ENCODE data around the gene MRPL4.

MRPL4 gene

GRCh38 chr19:10289167-10289835 lies 37.3 kb downstream of the MRPL4 start:
- peak overlapping the region; percentile 60 for H3K4me3 ChIP-seq (ENCODE audit: low read depth, low read length)
- TF ChIP-seq, protein P1, sequence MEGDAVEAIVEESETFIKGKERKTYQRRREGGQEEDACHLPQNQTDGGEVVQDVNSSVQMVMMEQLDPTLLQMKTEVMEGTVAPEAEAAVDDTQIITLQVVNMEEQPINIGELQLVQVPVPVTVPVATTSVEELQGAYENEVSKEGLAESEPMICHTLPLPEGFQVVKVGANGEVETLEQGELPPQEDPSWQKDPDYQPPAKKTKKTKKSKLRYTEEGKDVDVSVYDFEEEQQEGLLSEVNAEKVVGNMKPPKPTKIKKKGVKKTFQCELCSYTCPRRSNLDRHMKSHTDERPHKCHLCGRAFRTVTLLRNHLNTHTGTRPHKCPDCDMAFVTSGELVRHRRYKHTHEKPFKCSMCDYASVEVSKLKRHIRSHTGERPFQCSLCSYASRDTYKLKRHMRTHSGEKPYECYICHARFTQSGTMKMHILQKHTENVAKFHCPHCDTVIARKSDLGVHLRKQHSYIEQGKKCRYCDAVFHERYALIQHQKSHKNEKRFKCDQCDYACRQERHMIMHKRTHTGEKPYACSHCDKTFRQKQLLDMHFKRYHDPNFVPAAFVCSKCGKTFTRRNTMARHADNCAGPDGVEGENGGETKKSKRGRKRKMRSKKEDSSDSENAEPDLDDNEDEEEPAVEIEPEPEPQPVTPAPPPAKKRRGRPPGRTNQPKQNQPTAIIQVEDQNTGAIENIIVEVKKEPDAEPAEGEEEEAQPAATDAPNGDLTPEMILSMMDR (conservative IDR thresholded peaks at IDR 0.05; ENCODE audit: low read depth, low read length): no peak
- DNase-seq (ENCODE audit: low read depth): peak; percentile 67

GRCh38 chr19:10289836-10290356 lies 37.9 kb downstream of the MRPL4 start, which contains the start of gene ICAM5:
Gene ICAM5 (plus strand): TSS chr19:10289952. CDS start chr19:10290044, 92 bp downstream.
- peak; percentile 48 for DNase-seq (ENCODE audit: low read depth)
- TF ChIP-seq, protein P1 (conservative IDR thresholded peaks at IDR 0.05; ENCODE audit: low read depth, low read length): no peak
- H3K4me3 ChIP-seq (ENCODE audit: low read depth, low read length): peak within 1 kb of the TSS; percentile 60

GRCh38 chr19:10290357-10290875 lies 38.4 kb downstream of the MRPL4 start:
- peak overlapping the region; percentile 60 for H3K4me3 ChIP-seq (ENCODE audit: low read depth, low read length)
- TF ChIP-seq, protein P1 (conservative IDR thresholded peaks at IDR 0.05; ENCODE audit: low read depth, low read length): no peak
- no peak for DNase-seq (ENCODE audit: low read depth)

- peak overlapping the region; percentile 60 for H3K4me3 ChIP-seq (ENCODE audit: low read depth, low read length)
- peak; percentile 59 for DNase-seq (ENCODE audit: low read depth)
- TF ChIP-seq, protein P1 (conservative IDR thresholded peaks at IDR 0.05; ENCODE audit: low read depth, low read length): no peak
Measured at GRCh38 chr19:10290876-10291553, 39.0 kb downstream of the MRPL4 start.

GRCh38 chr19:10291554-10292205 lies 39.7 kb downstream of the MRPL4 start:
- no peak for DNase-seq (ENCODE audit: low read depth)
- peak overlapping the region; percentile 60 for H3K4me3 ChIP-seq (ENCODE audit: low read depth, low read length)
- TF ChIP-seq, protein P1 (conservative IDR thresholded peaks at IDR 0.05; ENCODE audit: low read depth, low read length): no peak

DNA sequence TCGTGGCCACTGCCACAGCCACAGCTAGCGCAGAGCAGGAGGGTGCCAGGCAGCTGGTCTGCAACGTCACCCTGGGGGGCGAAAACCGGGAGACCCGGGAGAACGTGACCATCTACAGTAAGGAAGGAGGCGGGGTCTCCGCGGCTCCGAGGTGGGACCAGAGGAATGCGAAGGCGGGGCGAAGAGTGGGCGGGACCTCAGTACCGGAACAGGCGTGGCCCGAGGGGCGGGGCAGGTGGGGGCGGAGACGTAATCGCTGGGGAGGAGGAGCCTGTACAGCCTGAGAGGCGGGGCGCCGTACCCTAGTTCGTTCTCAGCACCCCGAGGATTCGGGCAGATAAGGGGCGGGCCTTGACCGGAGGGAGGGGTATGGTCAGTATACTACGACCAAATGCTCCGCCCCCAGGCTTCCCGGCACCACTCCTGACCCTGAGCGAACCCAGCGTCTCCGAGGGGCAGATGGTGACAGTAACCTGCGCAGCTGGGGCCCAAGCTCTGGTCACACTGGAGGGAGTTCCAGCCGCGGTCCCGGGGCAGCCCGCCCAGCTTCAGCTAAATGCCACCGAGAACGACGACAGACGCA lies 40.3 kb downstream of the MRPL4 start:
- DNase-seq (ENCODE audit: low read depth): peak; percentile 88
- H3K4me3 ChIP-seq (ENCODE audit: low read depth, low read length): peak overlapping the region; percentile 60
- TF ChIP-seq, protein P1 (conservative IDR thresholded peaks at IDR 0.05; ENCODE audit: low read depth, low read length): no peak

Measured in choroid plexus epithelial cell (primary cell).